Activated CD8-positive, alpha-beta memory T cell treated with anti-CD3 and anti-CD28 coated beads, Interleukin-2, amount 10 ng/mL, durations not matched to agents 7 days and 5 days (primary cell): Measurements from ENCODE around the gene SEZ6L. TPM values are rescaled to one million over a fixed set of nuclear protein-coding genes. Genes with fewer than 3 reads are reported as not detected.

Source experiments
- ATAC-seq: fragments of 150-1000 bp; cut with Tn5 transposase; one replicate; pipeline ENCODE4 v1.10.0; 2021; ENCODE audit warnings: moderate library complexity
- CTCF ChIA-PET: fragments of 350-600 bp; sonication (Branson Sonifier 250); formaldehyde crosslinking; loops from one replicate; lab custom pipeline; 2021; ENCODE audit warnings: antibody characterized with exemption; lab: Charles Lee
- DNase-seq: peaks from one replicate; pipeline ENCODE4 v3.0.0-alpha.2; 2020
- H3K27ac Mint-ChIP-seq: one replicate; pipeline ENCODE4 v1.8.0; 2021; ENCODE audit warnings: mild to moderate bottlenecking, mixed read lengths
- H3K27me3 Mint-ChIP-seq: one replicate; pipeline ENCODE4 v1.8.0; 2021; ENCODE audit warnings: mixed read lengths
- H3K36me3 Mint-ChIP-seq: one replicate; pipeline ENCODE4 v1.8.0; 2021; ENCODE audit warnings: mild to moderate bottlenecking, mixed read lengths
- H3K4me1 Mint-ChIP-seq: one replicate; pipeline ENCODE4 v1.8.0; 2021; ENCODE audit warnings: mixed read lengths
- H3K4me3 Mint-ChIP-seq: one replicate; pipeline ENCODE4 v1.8.0; 2021; ENCODE audit warnings: mild to moderate bottlenecking, moderate library complexity, mixed read lengths
- H3K9me3 Mint-ChIP-seq: one replicate; pipeline ENCODE4 v1.8.0; 2022; ENCODE audit warnings: low read depth, mixed read lengths
- total RNA-seq, 2 experiments: library from RNA; stranded (reverse); gene quantifications; one replicate each; pipeline ENCODE4 v1.2.3, GENCODE V29; 2021

SEZ6L gene
- total RNA-seq, 2 experiments from 2014 or later: not detected

GRCh38 chr22:26302726-26303125 lies 133.5 kb downstream of the SEZ6L start:
- ATAC-seq (no peak), DNase-seq (no peak)
- Mint-ChIP-seq H3K27me3 (peaks cover 35% of the 10 kb centered on the region), H3K36me3 (no peaks in the 10 kb centered on the region), H3K4me1 (no peaks in the 10 kb centered on the region), H3K27ac (no peak overlapping the region), H3K9me3 (no peaks in the 10 kb centered on the region), H3K4me3 (no peak overlapping the region)
- CTCF ChIA-PET: interaction anchor here (1.4 kb wide), 1 partner anchor 28 kb away, joined by 4 read pairs; no protein-coding TSS in a partner anchor

GRCh38 chr22:26303475-26303874 lies 134.2 kb downstream of the SEZ6L start:
- DNase-seq: no peak
- H3K27ac Mint-ChIP-seq: no peak overlapping the region
- CTCF ChIA-PET: interaction anchor here (1.4 kb wide), 1 partner anchor 27 kb away, joined by 4 read pairs; no protein-coding TSS in a partner anchor
- H3K9me3 Mint-ChIP-seq: no peaks in the 10 kb centered on the region
- peaks cover 36% of the 10 kb centered on the region for H3K27me3 Mint-ChIP-seq
- H3K4me3 Mint-ChIP-seq: no peak overlapping the region
- H3K4me1 Mint-ChIP-seq: no peaks in the 10 kb centered on the region
- H3K36me3 Mint-ChIP-seq: no peaks in the 10 kb centered on the region
- no peak for ATAC-seq

GRCh38 chr22:26304730-26305129 lies 135.5 kb downstream of the SEZ6L start:
- Mint-ChIP-seq H3K4me3 (no peak overlapping the region), H3K27ac (no peak overlapping the region), H3K36me3 (no peaks in the 10 kb centered on the region), H3K27me3 (peaks cover 32% of the 10 kb centered on the region), H3K9me3 (no peaks in the 10 kb centered on the region), H3K4me1 (no peaks in the 10 kb centered on the region)
- ATAC-seq (no peak), DNase-seq (no peak)
- CTCF ChIA-PET: no interaction called here

GRCh38 chr22:26308467-26308866 lies 139.2 kb downstream of the SEZ6L start:
- Mint-ChIP-seq H3K4me1 (no peaks in the 10 kb centered on the region), H3K27ac (no peak overlapping the region), H3K27me3 (peaks cover 19% of the 10 kb centered on the region), H3K4me3 (no peak overlapping the region), H3K9me3 (no peaks in the 10 kb centered on the region), H3K36me3 (no peaks in the 10 kb centered on the region)
- DNase-seq: no peak
- ATAC-seq: no peak
- CTCF ChIA-PET: no interaction called here

- Mint-ChIP-seq H3K9me3 (no peaks in the 10 kb centered on the region), H3K27me3 (peaks cover 13% of the 10 kb centered on the region), H3K36me3 (no peaks in the 10 kb centered on the region), H3K4me3 (no peak overlapping the region), H3K4me1 (no peaks in the 10 kb centered on the region), H3K27ac (no peak overlapping the region)
- DNase-seq (no peak), ATAC-seq (no peak)
- CTCF ChIA-PET: no interaction called here
These were observed 141.4 kb downstream of the SEZ6L start for GRCh38 chr22:26310616-26311015.

GRCh38 chr22:26313291-26313690 lies 144.0 kb downstream of the SEZ6L start:
- Mint-ChIP-seq H3K4me3 (no peak overlapping the region), H3K27me3 (peaks cover 14% of the 10 kb centered on the region), H3K27ac (no peak overlapping the region), H3K4me1 (no peaks in the 10 kb centered on the region), H3K36me3 (no peaks in the 10 kb centered on the region), H3K9me3 (no peaks in the 10 kb centered on the region)
- CTCF ChIA-PET: no interaction called here
- no peak for ATAC-seq
- no peak for DNase-seq

- H3K4me3 Mint-ChIP-seq: no peak overlapping the region
- no peak overlapping the region for H3K27ac Mint-ChIP-seq
- no peaks in the 10 kb centered on the region for H3K9me3 Mint-ChIP-seq
- CTCF ChIA-PET: no interaction called here
- DNase-seq (no peak), ATAC-seq (no peak)
- H3K4me1 Mint-ChIP-seq: no peaks in the 10 kb centered on the region
- H3K36me3 Mint-ChIP-seq: no peaks in the 10 kb centered on the region
- peaks cover 17% of the 10 kb centered on the region for H3K27me3 Mint-ChIP-seq
These were observed 144.9 kb downstream of the SEZ6L start for GRCh38 chr22:26314171-26314570.

- peaks cover 22% of the 10 kb centered on the region for H3K27me3 Mint-ChIP-seq
- no peaks in the 10 kb centered on the region for H3K4me1 Mint-ChIP-seq
- DNase-seq: no peak
- CTCF ChIA-PET: no interaction called here
- H3K27ac Mint-ChIP-seq: no peak overlapping the region
- no peaks in the 10 kb centered on the region for H3K36me3 Mint-ChIP-seq
- H3K4me3 Mint-ChIP-seq: no peak overlapping the region
- ATAC-seq: no peak
- H3K9me3 Mint-ChIP-seq: no peaks in the 10 kb centered on the region
These were observed 145.4 kb downstream of the SEZ6L start for GRCh38 chr22:26314656-26315055.

- Mint-ChIP-seq H3K4me1 (no peaks in the 10 kb centered on the region), H3K36me3 (no peaks in the 10 kb centered on the region), H3K27me3 (peaks cover 22% of the 10 kb centered on the region), H3K9me3 (no peaks in the 10 kb centered on the region), H3K4me3 (no peak overlapping the region), H3K27ac (no peak overlapping the region)
- ATAC-seq (no peak), DNase-seq (no peak)
- CTCF ChIA-PET: interaction anchor here (1.2 kb wide), 1 partner anchor 395 kb away, joined by 3 read pairs; no protein-coding TSS in a partner anchor
These were observed 147.5 kb downstream of the SEZ6L start for GRCh38 chr22:26316732-26317285.

GRCh38 chr22:26318975-26319374 lies 149.7 kb downstream of the SEZ6L start:
- Mint-ChIP-seq H3K4me3 (no peak overlapping the region), H3K27ac (no peak overlapping the region), H3K27me3 (peaks cover 20% of the 10 kb centered on the region), H3K9me3 (no peaks in the 10 kb centered on the region), H3K4me1 (no peaks in the 10 kb centered on the region), H3K36me3 (no peaks in the 10 kb centered on the region)
- DNase-seq (no peak), ATAC-seq (no peak)
- CTCF ChIA-PET: interaction anchor here (1.4 to 1.9 kb wide), 2 partner anchors 12 to 147 kb away, joined by 3 to 4 read pairs; no protein-coding TSS in a partner anchor

GRCh38 chr22:26320447-26320846 lies 151.2 kb downstream of the SEZ6L start:
- Mint-ChIP-seq H3K27ac (no peak overlapping the region), H3K4me3 (no peak overlapping the region), H3K9me3 (no peaks in the 10 kb centered on the region), H3K4me1 (no peaks in the 10 kb centered on the region), H3K27me3 (peaks cover 19% of the 10 kb centered on the region), H3K36me3 (no peaks in the 10 kb centered on the region)
- ATAC-seq (no peak), DNase-seq (no peak)
- CTCF ChIA-PET: interaction anchor here (3.1 kb wide), 1 partner anchor 11 kb away, joined by 13 read pairs; no protein-coding TSS in a partner anchor

- Mint-ChIP-seq H3K4me1 (no peaks in the 10 kb centered on the region), H3K27me3 (peaks cover 15% of the 10 kb centered on the region), H3K9me3 (no peaks in the 10 kb centered on the region), H3K36me3 (no peaks in the 10 kb centered on the region), H3K27ac (no peak overlapping the region), H3K4me3 (no peak overlapping the region)
- no peak for DNase-seq
- ATAC-seq: no peak
- CTCF ChIA-PET: interaction anchor here (3.1 kb wide), 1 partner anchor 10 kb away, joined by 13 read pairs; no protein-coding TSS in a partner anchor
These were observed 152.2 kb downstream of the SEZ6L start for GRCh38 chr22:26321469-26321913.

- Mint-ChIP-seq H3K27me3 (peaks cover 12% of the 10 kb centered on the region), H3K36me3 (no peaks in the 10 kb centered on the region), H3K27ac (no peak overlapping the region), H3K9me3 (no peaks in the 10 kb centered on the region), H3K4me1 (no peaks in the 10 kb centered on the region), H3K4me3 (no peak overlapping the region)
- no peak for DNase-seq
- CTCF ChIA-PET: interaction anchor here (3.1 kb wide), 1 partner anchor 9 kb away, joined by 13 read pairs; no protein-coding TSS in a partner anchor
- ATAC-seq: no peak
These were observed 153.1 kb downstream of the SEZ6L start for GRCh38 chr22:26322179-26322905.

- no peaks in the 10 kb centered on the region for H3K4me1 Mint-ChIP-seq
- H3K36me3 Mint-ChIP-seq: no peaks in the 10 kb centered on the region
- H3K4me3 Mint-ChIP-seq: no peak overlapping the region
- CTCF ChIA-PET: interaction anchor here (3.1 kb wide), 1 partner anchor 8 kb away, joined by 13 read pairs; no protein-coding TSS in a partner anchor
- H3K27ac Mint-ChIP-seq: no peak overlapping the region
- DNase-seq: no peak
- H3K9me3 Mint-ChIP-seq: no peaks in the 10 kb centered on the region
- no peak for ATAC-seq
- H3K27me3 Mint-ChIP-seq: peaks cover 7% of the 10 kb centered on the region
These were observed 153.8 kb downstream of the SEZ6L start for GRCh38 chr22:26323013-26323412.
